ENCODE results near the gene COL5A2.

Gene COL5A2

DNA sequence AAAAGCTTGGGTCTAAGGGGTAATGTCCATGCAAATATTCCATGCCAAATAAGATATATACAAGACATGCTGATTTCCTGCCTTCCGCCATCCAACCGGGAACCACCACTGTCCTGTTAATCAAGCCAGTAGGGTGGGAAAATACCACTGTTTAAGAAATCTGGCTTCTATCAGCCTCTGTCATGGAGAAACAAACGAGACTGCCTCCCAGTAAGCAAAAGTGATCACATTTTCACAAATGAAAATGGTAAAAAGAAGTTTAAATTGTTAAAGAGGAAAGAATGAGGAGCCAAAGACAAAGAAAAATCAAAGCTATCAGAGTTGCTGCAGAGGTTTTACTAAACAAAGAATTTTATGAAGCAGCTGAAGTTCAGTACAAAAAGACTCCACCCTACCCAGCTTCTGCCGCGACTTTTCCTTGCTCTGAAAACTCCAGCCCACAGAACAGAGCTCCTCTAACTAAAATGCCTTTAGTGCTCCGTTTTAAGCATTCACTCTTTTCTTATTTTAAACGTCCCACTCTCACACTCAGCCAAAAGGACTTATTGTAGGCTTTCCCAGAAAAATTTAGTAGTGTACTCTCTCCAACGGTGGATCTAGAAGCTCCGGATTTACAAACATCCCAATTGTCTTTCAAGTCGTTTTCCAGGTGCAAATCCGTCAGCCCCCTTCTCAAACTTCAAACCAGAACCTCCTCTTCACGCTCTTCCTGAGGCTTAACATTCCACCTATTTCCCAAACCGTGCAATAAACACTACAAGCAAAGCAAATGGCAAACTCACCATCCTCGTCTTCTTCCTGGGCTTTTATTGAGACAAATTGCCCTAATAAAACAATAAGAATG is 613 bp downstream of the COL5A2 start:
- no peak for DNase-seq

DNA sequence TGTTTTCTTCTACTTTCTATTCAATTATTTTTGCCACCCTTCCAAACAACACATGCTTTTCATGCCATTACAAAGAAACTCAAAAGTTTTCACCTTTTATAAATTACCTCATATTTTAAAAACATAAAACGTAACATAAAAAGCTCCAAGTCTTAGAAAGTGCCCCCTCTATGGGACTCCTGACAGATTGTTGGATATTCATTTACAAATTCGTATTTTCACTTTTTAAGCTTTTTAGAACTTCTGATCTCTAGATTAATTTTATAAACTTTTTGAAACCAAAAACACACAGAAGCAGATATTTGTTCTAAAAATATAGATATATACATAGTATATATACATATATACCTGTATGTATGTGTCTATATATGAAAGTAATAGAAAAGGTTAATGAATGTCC is 1.5 kb downstream of the COL5A2 start:
- no peak for DNase-seq

DNA sequence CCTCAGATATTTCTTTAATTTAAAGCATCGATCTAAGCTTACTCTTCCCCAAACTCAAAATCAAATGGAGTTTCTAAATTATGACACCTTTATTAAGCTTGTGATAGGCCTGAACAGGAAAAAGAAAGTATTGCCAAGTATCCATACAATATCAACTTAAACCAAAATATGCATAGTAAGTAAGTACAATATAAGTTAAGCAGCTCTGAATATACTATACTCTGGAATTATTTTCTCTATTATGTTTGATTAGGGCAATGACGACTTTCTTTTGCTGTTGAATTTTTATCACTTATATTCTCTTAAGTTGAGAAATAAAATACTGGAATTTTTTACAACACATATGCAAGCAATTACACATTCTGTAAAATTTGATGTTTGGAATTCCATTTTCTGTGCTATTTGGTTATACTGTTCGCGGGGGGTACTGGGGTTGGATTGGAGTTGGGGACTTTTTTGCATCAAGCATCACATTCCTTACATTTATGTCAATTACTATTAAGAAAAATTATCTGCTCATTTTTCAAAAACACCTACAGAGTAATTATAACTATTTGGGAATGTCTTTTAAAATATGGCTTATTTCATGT is 2.2 kb downstream of the COL5A2 start:
- no peak for DNase-seq

DNA sequence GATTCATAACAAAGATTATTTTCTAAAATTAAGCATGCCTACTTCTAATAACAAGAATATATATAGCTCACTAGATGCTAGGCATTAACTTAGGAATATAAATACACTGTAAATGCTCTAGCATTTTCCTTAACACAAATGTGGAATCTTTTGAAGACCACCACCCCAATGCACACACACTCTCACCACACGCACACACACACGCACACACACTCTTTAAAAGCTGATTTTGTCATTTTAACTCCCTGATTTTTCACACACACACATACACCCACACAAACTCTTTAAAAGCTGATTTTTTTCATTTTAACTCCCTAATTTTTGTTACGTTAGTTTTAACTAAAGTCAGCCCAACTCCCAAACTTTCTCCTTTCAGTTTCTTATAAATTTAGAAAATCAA is 3.0 kb downstream of the COL5A2 start:
- DNase-seq = no peak

DNA sequence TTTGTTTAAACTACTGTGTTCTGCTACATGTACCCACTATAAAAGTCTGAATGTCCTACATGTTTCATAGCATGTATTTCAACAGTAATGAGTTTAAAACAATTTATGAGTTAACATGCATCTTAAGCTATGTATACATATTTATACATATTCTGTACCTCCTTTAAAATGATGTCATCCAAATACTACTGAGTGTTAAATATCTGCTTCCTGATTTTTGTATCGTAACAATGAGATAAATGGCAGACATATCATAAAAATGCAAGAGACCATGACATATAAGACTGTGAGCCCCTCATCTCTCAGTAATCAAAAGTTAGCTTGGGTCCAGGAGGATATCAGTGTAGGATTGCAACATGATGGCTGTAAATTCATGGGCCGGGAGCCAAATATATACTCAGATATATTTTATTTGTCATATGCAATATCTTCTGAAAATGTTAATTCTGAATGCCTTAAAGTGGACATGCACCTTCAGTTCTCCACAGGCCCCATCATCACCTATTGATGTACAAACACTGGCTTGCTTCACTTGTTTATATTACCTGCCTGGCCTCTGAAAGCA is 3.6 kb downstream of the COL5A2 start:
- DNase-seq = no peak

DNA sequence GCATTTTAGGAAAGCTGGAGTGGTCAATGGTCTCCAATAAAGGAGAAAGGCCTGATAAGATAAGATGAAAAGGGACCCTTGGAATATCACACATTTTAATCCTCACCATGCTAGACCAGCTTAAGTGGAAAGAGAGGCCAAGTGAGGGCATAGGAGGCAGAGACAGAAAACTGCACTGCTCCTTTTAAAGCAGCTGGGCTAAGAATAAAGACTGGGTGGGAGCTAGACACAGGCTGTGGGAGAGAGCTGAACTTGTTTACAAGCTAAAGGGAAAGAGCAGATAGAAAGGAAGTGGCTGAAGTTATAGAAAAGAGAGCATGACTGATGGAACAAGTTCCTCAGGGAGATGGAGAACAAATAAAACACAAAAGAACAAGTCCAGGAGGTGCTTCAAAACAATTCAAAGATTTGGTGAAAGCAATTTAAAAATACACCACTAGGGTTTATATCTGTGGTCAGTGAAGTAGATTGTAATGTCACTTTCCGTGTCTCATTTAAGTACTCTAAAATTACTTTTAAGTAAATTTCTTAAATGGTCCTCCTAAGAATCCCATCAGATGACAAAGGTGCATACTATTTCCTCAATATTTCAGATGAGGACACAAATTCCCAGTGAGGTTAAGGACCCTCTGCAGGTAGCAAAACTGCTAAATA is 7.5 kb downstream of the COL5A2 start:
- no peak for DNase-seq

DNA sequence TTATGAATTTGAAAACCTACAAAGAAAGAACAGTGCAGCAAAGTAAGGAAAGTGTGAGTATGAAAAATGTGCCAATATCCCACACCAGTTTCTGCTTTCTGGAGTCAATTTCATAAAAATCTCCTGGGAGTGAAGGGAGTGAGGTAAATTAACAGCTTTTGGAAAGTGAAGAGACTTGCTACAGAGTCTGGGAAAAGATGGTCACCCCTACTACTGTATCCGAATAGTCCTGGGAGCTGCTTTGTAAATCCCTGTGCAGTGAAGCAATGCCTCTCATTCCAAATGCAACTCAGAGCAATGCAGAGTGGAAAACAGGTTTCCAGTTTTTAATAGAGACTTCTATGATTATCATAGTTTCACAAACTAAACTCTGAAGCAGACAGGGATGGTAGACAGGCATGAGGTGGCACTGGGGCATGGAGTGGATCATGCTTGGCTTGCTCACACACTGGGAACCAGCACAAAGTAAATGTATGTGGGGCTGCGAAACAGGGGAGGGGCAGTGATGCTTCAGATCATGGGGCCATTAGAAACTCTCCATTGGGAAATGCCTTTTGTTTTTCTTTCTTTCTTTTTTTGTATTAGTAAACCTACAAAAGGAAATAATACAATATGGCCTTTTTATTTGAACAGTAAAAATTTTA is 10.6 kb downstream of the COL5A2 start:
- no peak for DNase-seq

DNA sequence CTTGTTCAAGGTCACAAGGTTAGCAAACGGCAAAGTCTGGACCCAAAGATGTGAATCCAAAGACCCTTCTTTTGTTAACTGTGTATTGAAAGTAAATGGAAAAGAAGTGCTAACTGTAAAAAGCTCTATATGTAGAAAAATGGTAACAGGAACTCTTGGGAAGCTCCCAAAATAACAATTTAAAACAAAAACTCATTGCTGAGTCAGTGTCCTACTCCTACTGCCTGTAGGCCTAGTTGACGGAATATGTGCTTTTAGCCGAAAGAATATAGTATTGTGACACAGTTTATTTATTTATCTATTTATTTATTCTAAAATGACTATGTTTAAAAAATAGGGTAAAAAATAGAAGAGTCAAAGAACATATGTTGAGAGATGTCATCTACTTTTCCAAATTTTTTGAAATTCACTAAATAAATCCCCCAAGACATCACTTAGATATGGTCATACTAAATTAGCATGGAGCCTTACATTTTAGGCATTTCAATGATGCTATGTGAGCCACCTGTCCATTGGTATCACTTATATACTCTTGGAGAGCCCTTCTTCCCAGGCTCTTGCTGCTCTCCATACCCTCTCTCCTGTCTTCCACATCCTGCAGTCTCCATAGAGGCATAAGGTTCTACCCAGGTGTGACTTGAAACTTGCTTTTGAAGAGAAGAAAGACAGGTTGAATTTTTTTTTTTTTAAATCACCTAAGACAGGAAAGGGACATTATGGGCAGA is 13.7 kb downstream of the COL5A2 start:
- DNase-seq = no peak

DNA sequence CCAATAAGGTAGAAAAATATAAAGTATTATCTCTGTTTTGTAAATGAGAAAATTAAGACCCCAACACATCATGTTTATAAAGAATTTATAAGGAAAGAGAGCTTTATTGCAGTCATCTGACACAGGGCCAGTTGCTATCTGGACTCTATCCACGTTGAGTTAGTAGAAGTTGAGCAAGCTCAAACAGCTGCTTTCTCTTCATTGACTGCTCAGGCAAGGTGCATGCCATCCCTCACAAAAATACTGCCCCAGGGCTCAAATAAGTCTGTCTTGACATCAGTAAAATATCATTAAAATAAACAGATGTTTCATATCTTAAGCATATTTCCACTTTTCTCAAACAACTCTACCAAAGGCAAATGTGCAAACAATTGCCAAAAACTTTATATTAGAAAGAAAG is 14.8 kb downstream of the COL5A2 start:
- no peak for DNase-seq

DNA sequence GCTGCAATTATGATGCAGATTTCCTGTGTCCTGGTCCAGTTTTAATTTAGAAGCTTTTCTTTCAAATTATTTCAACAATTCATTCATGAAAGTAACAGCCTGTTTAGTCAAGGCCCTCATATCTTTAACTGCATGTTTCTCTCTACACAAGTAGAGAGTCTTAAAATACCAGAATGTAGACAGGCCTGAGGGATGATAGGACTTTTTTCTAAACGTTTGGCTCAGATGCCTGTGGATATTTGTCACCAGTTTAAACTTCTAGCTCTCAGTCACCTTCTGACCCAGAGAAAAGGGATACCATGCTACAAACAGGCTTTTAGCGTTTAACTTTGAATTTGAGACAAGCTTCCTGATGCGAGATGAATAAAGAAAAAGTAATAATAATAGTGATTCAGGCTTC is 15.7 kb downstream of the COL5A2 start:
- DNase-seq = no peak

DNA sequence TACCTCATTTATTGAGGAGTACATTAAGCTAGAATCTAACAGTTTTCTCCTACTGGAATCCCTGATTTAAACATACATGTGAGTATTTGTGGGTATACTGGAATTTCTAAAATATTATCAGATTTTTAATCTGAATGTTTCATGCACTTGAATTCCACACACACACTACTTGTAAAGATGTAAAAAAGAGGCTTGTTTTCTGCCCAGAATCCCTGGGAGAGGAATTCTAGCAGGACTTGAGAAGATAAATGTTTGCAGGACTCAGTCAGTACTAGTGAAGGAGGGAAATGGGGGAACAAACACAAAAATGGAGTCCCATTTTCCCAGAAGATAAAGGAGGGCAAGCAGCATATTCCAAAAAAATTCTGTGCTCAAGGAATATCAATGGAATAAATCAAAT is 17.0 kb downstream of the COL5A2 start:
- DNase-seq = no peak

DNA sequence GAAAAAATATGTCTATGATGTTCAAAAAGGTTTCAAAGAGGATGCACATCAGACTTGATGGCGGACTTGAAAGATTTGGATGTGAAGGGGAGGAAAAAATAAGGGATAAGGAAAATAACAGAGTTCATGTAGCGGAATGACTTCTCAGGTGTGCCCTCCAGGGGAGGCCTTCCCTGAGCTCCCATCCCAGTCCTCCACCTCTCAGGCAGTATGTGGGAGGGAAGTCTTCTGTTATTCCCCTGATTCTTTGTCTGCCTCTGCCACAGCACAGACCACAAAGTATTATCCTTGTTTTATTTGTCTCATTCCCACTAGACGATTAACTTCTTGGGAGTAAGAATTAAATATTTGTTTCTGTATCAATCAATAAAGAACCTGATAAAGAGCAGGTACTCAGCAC is 17.7 kb downstream of the COL5A2 start:
- DNase-seq = no peak

DNA sequence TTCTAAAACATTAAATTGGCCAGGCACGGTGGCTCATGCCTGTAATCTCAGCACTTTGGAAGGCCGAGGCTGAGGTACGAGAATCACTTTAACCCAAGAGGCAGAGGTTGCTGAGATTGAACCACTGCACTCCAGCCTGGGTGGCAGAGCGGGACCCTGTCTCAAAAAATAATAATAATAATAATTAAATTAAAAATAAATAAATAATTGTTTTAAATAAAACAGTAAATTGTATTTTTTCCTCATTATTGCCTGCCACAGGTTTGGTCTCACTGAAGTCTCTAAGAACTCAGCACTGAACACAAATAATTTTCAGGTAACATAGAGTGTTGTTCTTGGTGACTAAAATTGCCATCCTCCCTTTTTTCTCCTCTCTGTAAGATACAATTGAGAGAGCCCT is 19.8 kb downstream of the COL5A2 start:
- no peak for DNase-seq

DNA sequence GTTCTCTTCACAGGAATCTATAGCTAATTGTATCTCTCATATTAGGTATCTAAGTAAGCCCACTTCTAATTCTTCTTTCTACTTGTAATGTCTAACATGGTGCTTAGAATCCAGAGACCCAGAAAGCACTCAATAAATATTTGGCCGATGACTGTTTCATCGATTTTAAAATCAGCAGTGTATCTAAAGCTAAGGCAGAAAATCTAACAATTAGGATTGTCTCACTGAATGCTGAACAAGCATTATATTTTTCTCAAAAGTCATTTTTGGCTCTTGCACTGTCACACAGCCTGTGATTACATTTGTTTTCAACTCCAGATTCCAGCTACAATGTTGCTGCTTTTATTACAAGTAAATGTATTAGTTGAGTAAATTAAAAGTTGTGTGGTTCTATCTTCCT is 20.3 kb downstream of the COL5A2 start:
- DNase-seq = no peak

DNA sequence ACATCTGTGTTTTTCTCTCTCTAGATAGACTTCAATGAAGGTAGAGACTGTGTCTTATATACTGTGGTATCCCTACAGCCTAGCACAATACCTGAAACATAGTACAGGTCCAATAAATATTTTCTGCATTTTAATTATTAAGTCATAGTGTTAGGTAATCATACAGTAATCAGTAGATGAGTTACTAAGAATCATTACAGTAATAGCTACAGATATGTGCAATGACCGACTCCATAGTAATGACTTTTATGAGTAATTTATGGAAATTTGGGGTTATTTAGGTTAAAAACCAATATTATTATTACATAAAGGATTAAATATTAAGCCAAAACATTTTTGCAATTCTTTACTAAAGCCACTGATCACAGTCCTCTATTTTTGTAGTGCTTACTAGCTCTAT is 21.6 kb downstream of the COL5A2 start:
- no peak for DNase-seq

DNA sequence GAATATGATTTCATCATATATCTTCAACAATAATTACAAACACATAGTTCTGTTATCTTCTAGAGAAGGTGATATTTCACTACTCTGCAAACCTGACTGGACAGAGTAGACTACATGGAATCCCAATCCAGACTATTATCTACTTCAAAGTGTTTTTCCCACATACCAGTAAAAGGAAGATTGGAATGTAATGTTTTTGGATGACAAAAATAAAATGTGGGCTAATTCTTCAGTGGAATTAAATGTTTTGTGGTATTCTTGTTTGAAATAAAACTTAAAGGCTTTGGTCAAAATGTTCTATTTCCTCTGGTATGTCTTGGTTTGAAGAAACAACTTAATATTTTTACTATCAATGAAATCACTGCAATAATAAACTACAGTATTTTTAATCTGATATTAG is 22.1 kb downstream of the COL5A2 start:
- no peak for DNase-seq

DNA sequence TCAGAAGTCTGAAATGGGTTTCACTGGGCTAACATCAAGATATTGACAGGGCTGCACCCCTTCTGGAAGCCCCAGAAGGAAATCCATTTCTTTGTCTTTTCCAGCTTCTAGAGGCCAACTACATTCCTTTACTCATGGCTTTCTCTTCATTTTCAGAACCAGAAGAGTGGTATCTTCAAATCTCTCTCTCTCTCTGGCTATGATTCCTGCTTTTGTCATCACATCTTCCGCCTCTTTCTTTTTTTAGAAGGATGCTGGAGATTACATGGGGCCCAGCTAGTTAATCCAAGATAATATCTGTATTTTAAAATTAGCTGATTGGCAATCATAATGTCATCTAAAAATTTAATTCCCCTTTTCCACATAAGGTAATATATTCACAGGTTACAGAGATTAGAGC is 23.8 kb downstream of the COL5A2 start:
- no peak for DNase-seq

DNA sequence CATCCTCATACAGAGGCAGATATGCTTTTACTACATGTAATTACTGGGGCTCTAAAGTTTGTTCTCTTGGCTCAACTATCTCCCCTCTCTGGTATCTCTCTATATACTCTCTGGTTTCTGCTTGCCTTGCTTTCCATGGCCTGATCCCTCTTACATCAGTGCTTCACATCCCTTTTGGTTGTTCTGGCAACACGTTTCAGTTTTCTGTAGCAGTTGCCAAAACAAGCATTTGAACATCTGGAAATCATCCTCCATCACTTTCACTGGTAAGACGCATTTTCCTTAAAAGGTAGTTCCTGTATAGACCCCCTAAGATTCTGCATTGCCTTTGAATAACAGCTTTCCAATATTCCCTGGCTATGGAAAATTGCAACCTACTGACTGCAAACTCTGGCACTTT is 25.9 kb downstream of the COL5A2 start:
- DNase-seq = no peak

DNA sequence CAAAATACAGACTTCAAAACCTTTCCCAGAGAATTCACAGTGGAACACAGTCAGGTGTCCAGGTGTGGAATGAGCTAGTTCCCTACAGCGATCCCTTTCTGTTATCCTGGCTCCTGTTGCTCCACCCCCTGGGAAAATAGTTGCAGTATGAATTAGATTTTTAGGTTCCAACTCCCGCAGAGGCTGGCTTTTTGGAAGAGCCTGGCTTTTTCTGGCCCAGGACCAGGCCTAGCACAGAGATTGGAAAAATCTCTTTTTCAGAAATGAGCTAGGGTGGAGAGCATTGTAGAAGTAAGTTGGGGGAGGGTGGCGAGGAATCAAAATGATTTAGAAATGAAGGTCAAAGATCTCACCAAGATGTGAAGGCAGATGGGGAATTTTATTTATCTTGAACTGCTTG is 27.1 kb downstream of the COL5A2 start:
- no peak for DNase-seq

DNA sequence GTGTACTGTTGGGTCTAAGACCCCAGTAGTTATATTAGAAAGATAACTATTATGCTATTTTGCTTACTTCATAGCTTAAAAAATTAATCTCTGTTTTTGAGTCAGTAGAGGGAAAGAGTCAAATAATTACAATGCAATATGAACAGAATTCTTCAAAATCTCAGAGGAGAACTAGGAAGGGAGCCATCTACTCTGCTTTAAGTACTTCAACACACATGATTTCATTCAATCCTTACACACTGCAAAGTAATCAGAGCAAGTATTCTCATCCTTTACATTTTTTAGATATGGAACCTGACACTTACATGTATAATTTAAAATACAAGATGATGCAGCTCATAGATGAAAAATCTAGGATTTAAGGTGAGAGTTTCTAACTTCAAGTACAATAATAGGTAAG is 27.7 kb downstream of the COL5A2 start:
- no peak for DNase-seq

DNA sequence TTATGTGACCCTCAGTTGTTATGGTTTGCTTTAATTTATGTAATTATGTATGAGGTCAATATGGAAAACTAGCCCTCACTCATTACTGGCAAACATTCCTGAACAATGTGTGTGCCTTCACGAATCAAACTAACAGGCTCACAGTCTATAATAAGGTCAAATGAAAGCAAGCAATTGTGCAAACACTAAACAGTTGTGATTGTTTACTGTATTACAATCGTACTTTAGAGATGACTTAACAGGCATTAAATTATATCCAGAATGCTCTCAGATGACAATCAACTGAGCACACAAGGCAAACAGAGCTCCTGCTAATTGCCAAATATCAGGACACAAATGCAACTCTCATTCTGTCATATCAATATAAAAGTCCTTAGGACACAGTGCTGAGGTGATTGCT is 29.5 kb downstream of the COL5A2 start:
- DNase-seq = no peak

DNA sequence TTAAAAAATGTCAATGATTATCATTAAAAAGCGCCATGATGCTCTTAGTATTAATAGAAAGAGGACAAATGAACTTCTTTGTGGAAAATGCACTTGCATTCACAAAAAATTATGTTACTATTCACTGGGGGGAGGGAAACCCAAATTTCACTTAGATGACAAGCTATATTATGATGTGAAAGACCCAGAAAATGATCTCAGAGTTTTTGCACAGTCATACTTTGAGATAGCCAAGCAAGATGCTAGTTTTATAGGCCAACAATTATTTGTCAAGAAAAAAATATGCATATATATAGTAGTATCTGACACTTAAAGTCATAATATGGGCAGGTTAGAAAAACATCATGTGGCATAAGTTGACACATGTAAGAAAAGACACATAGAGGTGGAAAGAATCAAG is 31.6 kb downstream of the COL5A2 start:
- no peak for DNase-seq

DNA sequence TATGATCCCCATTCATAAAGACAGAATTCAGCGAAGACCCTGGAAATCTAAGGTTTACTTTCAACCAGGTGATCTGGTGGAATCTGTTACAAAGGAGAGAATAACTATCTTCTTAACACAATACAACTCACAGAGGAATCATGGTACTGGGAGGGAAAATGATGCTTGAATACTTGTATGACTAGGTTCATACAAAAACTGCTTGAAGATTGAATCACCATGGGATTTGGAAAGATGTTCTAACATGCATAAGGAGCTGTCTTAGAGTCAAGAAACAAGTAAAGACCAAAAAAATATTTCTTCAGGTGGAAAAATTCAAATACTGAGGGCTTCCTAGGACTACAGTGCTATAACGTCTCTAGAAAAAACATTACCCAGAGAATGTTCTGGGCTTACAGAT is 32.2 kb downstream of the COL5A2 start:
- no peak for DNase-seq
